ENCODE data around the gene KDM4C.

GRCh38 chr9:6941501-6941900, 183.7 kb downstream of the KDM4C start:
- TF ChIP-seq RAD21 (IDR thresholded peaks at IDR 0.05; ENCODE audit: low read depth) (no peak), USF1 (IDR thresholded peaks at IDR 0.05) (no peak)
